HUES48 (cell line): Measurements from ENCODE around the gene FBXW4.
"Not testable (repeated sequence)": the region's sequence is repeated elsewhere in the genome, so short reads cannot be mapped to it uniquely, and the experiment has no call there.

Experiments used
- H3K27ac ChIP-seq: one replicate; pipeline ENCODE4 v1.7.0; 2013; ENCODE audit warnings: low read depth, low read length, inconsistent platforms
- H3K27me3 ChIP-seq: 2 replicates; pipeline ENCODE4 v1.6.1; 2013; ENCODE audit warnings: mild to moderate bottlenecking, low read length; ENCODE audit not compliant: control insufficient read depth, insufficient read depth
- H3K36me3 ChIP-seq: 2 replicates; pipeline ENCODE4 v1.6.1; 2013; ENCODE audit warnings: low read length; ENCODE audit not compliant: control insufficient read depth, insufficient read depth
- H3K4me1 ChIP-seq: 2 replicates; pipeline ENCODE4 v1.6.1; 2013; ENCODE audit warnings: mild to moderate bottlenecking, low read length; ENCODE audit not compliant: control insufficient read depth, insufficient read depth
- H3K4me3 ChIP-seq: 2 replicates; pipeline ENCODE4 v1.5.1; 2013; ENCODE audit warnings: mild to moderate bottlenecking, low read depth, low read length
- H3K9ac ChIP-seq: 2 replicates; pipeline ENCODE4 v1.6.1; 2013; ENCODE audit warnings: mild to moderate bottlenecking, low read depth, low read length, moderate library complexity
- H3K9me3 ChIP-seq: 2 replicates; pipeline ENCODE4 v1.6.1; 2013; ENCODE audit warnings: low read length; ENCODE audit not compliant: control insufficient read depth, insufficient read depth

Gene FBXW4

GRCh38 chr10:101643546-101643945 lies 51.4 kb downstream of the FBXW4 start:
- H3K27me3 ChIP-seq = no peaks in the 10 kb centered on the region
- 0 out of 2 replicates have a peak, but pooled peaks cover 9% of the 10 kb centered on the region for H3K36me3 ChIP-seq
- peaks cover 32% of the 10 kb centered on the region for H3K4me1 ChIP-seq
- no peaks in the 10 kb centered on the region for H3K9me3 ChIP-seq
- no peak overlapping the region for H3K4me3 ChIP-seq
- H3K9ac ChIP-seq = 0 out of 2 replicates have a peak overlapping the region, but pooled peaks have one; percentile 7
- H3K27ac ChIP-seq = peak overlapping the region; percentile 88

- H3K27ac ChIP-seq = no peak overlapping the region
- no peaks in the 10 kb centered on the region for H3K9me3 ChIP-seq
- no peak overlapping the region for H3K9ac ChIP-seq
- H3K4me3 ChIP-seq = no peak overlapping the region
- H3K36me3 ChIP-seq = peaks cover 15% of the 10 kb centered on the region; the same call in 1 of the 2 replicates
- no peaks in the 10 kb centered on the region for H3K27me3 ChIP-seq
- H3K4me1 ChIP-seq = peaks cover 19% of the 10 kb centered on the region
Observed at GRCh38 chr10:101639141-101639900, 55.6 kb downstream of the FBXW4 start.

GRCh38 chr10:101633510-101633909 lies 61.5 kb downstream of the FBXW4 start:
- H3K4me3 ChIP-seq, H3K36me3 ChIP-seq, H3K4me1 ChIP-seq, H3K27me3 ChIP-seq, H3K9ac ChIP-seq, H3K27ac ChIP-seq, H3K9me3 ChIP-seq: not testable (repeated sequence)

GRCh38 chr10:101631821-101632475 lies 63.0 kb downstream of the FBXW4 start:
- no peak overlapping the region for H3K27ac ChIP-seq
- H3K27me3 ChIP-seq = no peaks in the 10 kb centered on the region
- no peak overlapping the region for H3K4me3 ChIP-seq
- H3K4me1 ChIP-seq = no peaks in the 10 kb centered on the region
- H3K9ac ChIP-seq = no peak overlapping the region
- H3K9me3 ChIP-seq = no peaks in the 10 kb centered on the region
- no peaks in the 10 kb centered on the region for H3K36me3 ChIP-seq

GRCh38 chr10:101630633-101630920 lies 64.4 kb downstream of the FBXW4 start:
- Histone ChIP-seq H3K4me3 (no peak overlapping the region), H3K4me1 (no peaks in the 10 kb centered on the region), H3K9me3 (no peaks in the 10 kb centered on the region), H3K9ac (no peak overlapping the region), H3K27me3 (no peaks in the 10 kb centered on the region), H3K36me3 (no peaks in the 10 kb centered on the region), H3K27ac (no peak overlapping the region)

GRCh38 chr10:101629837-101630632 lies 64.9 kb downstream of the FBXW4 start:
- no peaks in the 10 kb centered on the region for H3K9me3 ChIP-seq
- H3K9ac ChIP-seq = no peak overlapping the region
- no peak overlapping the region for H3K4me3 ChIP-seq
- no peaks in the 10 kb centered on the region for H3K36me3 ChIP-seq
- no peak overlapping the region for H3K27ac ChIP-seq
- no peaks in the 10 kb centered on the region for H3K4me1 ChIP-seq
- no peaks in the 10 kb centered on the region for H3K27me3 ChIP-seq

- no peak overlapping the region for H3K27ac ChIP-seq
- peaks cover 11% of the 10 kb centered on the region for H3K36me3 ChIP-seq
- no peak overlapping the region for H3K4me3 ChIP-seq
- H3K9ac ChIP-seq = no peak overlapping the region
- H3K4me1 ChIP-seq = no peaks in the 10 kb centered on the region
- H3K27me3 ChIP-seq = no peaks in the 10 kb centered on the region
- no peaks in the 10 kb centered on the region for H3K9me3 ChIP-seq
Observed at GRCh38 chr10:101625821-101626412, 69.1 kb downstream of the FBXW4 start.

- Histone ChIP-seq H3K27ac (no peak overlapping the region), H3K9me3 (no peaks in the 10 kb centered on the region), H3K9ac (no peak overlapping the region), H3K4me3 (no peak overlapping the region), H3K27me3 (no peaks in the 10 kb centered on the region), H3K4me1 (no peaks in the 10 kb centered on the region), H3K36me3 (peaks cover 12% of the 10 kb centered on the region)
Observed at GRCh38 chr10:101624526-101625102, 70.4 kb downstream of the FBXW4 start.

- Histone ChIP-seq H3K4me1 (no peaks in the 10 kb centered on the region), H3K36me3 (peaks cover 12% of the 10 kb centered on the region), H3K27me3 (no peaks in the 10 kb centered on the region), H3K9me3 (no peaks in the 10 kb centered on the region), H3K9ac (no peak overlapping the region), H3K4me3 (no peak overlapping the region), H3K27ac (no peak overlapping the region)
Observed at GRCh38 chr10:101623528-101623927, 71.4 kb downstream of the FBXW4 start.

GRCh38 chr10:101619983-101620382 lies 75.0 kb downstream of the FBXW4 start:
- peaks cover 10% of the 10 kb centered on the region for H3K4me1 ChIP-seq
- H3K9ac ChIP-seq = no peak overlapping the region
- no peak overlapping the region for H3K4me3 ChIP-seq
- H3K27me3 ChIP-seq = no peaks in the 10 kb centered on the region
- no peak overlapping the region for H3K27ac ChIP-seq
- H3K9me3 ChIP-seq = no peaks in the 10 kb centered on the region
- H3K36me3 ChIP-seq = peaks cover 12% of the 10 kb centered on the region
